ENCODE results near the gene MAGEA10.
"Not testable (repeated sequence)": the region's sequence is repeated elsewhere in the genome, so short reads cannot be mapped to it uniquely, and the experiment has no call there.

The MAGEA10 gene

GRCh38 chrX:152138388-152138784, at the start of gene MAGEA10:
Gene MAGEA10 (minus strand): TSS chrX:152138577. CDS start chrX:152135620, 2,957 bp downstream.
- DNase-seq: peak; percentile 57 to 76

GRCh38 chrX:152177497-152178269, 39.3 kb upstream of the MAGEA10 start:
- no peak for DNase-seq

- no peak for DNase-seq
These were observed 38.7 kb upstream of the MAGEA10 start for GRCh38 chrX:152177052-152177451.

GRCh38 chrX:152175892-152176291, 37.5 kb upstream of the MAGEA10 start:
- not testable (repeated sequence) for DNase-seq

GRCh38 chrX:152173923-152174322, 35.5 kb upstream of the MAGEA10 start:
- not testable (repeated sequence) for DNase-seq

- no peak for DNase-seq
These were observed 32.2 kb upstream of the MAGEA10 start for GRCh38 chrX:152170621-152171020.

GRCh38 chrX:152165033-152165743, 26.8 kb upstream of the MAGEA10 start:
- DNase-seq: no peak

GRCh38 chrX:152157042-152157441, 18.7 kb upstream of the MAGEA10 start:
- DNase-seq: no peak

- no peak for DNase-seq
These were observed 17.5 kb upstream of the MAGEA10 start for GRCh38 chrX:152155766-152156310.

- DNase-seq: no peak
These were observed 15.7 kb upstream of the MAGEA10 start for GRCh38 chrX:152154050-152154449.

GRCh38 chrX:152151256-152151655, 12.9 kb upstream of the MAGEA10 start:
- DNase-seq: no peak

- no peak for DNase-seq
These were observed 11.3 kb upstream of the MAGEA10 start for GRCh38 chrX:152149648-152150047.

GRCh38 chrX:152139589-152139988, 1.2 kb upstream of the MAGEA10 start:
- no peak for DNase-seq

GRCh38 chrX:152137771-152138387, 498 bp downstream of the MAGEA10 start:
- DNase-seq: peak in 1 of 2 experiments; percentile 43

GRCh38 chrX:152136312-152136711, 2.1 kb downstream of the MAGEA10 start:
- DNase-seq: no peak

- DNase-seq: no peak
These were observed 6.9 kb downstream of the MAGEA10 start for GRCh38 chrX:152131525-152131924.

- not testable (repeated sequence) for DNase-seq
These were observed 9.1 kb downstream of the MAGEA10 start for GRCh38 chrX:152129069-152129844.

GRCh38 chrX:152117305-152117704, 21.1 kb downstream of the MAGEA10 start:
- DNase-seq: no peak

- DNase-seq: no peak
These were observed 29.9 kb downstream of the MAGEA10 start for GRCh38 chrX:152108527-152108926.

- no peak for DNase-seq
These were observed 34.5 kb downstream of the MAGEA10 start for GRCh38 chrX:152103866-152104265.

- no peak for DNase-seq
These were observed 52.2 kb downstream of the MAGEA10 start for GRCh38 chrX:152086141-152086540.
